OCI-LY7 (cell line): Measurements from ENCODE around the gene TMIE. TPM values are rescaled to one million over a fixed set of nuclear protein-coding genes. Genes with fewer than 3 reads are reported as not detected.
"Not testable (repeated sequence)": the region's sequence is repeated elsewhere in the genome, so short reads cannot be mapped to it uniquely, and the experiment has no call there.

Experiments
- BruUV-seq: library from RNA; stranded (reverse); fragments of 400-500 nt; replicated peaks from 2 replicates; lab custom pipeline; 2021; lab: Mats Ljungman, UMichigan
- CTCF ChIA-PET: fragments of 300-600 bp; sonication (Branson Sonifier 250); formaldehyde crosslinking; loops from one replicate; lab custom pipeline; 2022; ENCODE audit warnings: antibody characterized with exemption; ENCODE audit not compliant: unreplicated experiment; lab: Charles Lee
- POLR2A ChIA-PET: fragments of 300-600 bp; sonication (Branson Sonifier 250); formaldehyde crosslinking; loops from one replicate; lab custom pipeline; 2022; ENCODE audit warnings: antibody characterized with exemption; lab: Charles Lee
- DNase-seq: peaks from one replicate; pipeline ENCODE4 v3.0.0-alpha.2; 2015; ENCODE audit warnings: low spot score
- H2AFZ ChIP-seq: fragments of 200-600 bp; sonication (generic), shearing (Covaris generic); 2 replicates; pipeline ENCODE4 v1.6.1; 2014; ENCODE audit warnings: mild to moderate bottlenecking, antibody characterized with exemption, low read length, moderate library complexity
- H3K27ac ChIP-seq: fragments of 200-600 bp; sonication (generic); 2 replicates; pipeline ENCODE4 v1.5.1; 2014; ENCODE audit warnings: mixed run types, low read depth, mild to moderate bottlenecking, moderate library complexity, low read length, inconsistent platforms; ENCODE audit not compliant: poor library complexity, severe bottlenecking
- H3K36me3 ChIP-seq: fragments of 200-600 bp; sonication (generic); 2 replicates; pipeline ENCODE4 v1.6.1; 2014; ENCODE audit warnings: mild to moderate bottlenecking, antibody characterized with exemption, low read length, moderate library complexity, mixed read lengths; ENCODE audit not compliant: insufficient read depth
- H3K4me1 ChIP-seq: fragments of 200-600 bp; sonication (generic); 2 replicates; pipeline ENCODE4 v1.5.1; 2014; ENCODE audit warnings: mild to moderate bottlenecking, low read length; ENCODE audit not compliant: insufficient read depth, poor library complexity, severe bottlenecking
- H3K4me2 ChIP-seq: fragments of 200-600 bp; sonication (generic); 2 replicates; pipeline ENCODE4 v1.6.1; 2014; ENCODE audit warnings: mild to moderate bottlenecking, low read length
- H3K4me3 ChIP-seq: fragments of 200-600 bp; sonication (generic); 2 replicates; pipeline ENCODE4 v1.5.1; 2014; ENCODE audit warnings: mild to moderate bottlenecking, low read depth, low read length; ENCODE audit not compliant: poor library complexity, severe bottlenecking
- H3K79me2 ChIP-seq: fragments of 200-600 bp; sonication (generic); 2 replicates; pipeline ENCODE4 v1.6.1; 2016; ENCODE audit warnings: low read depth, mild to moderate bottlenecking, low read length, moderate library complexity, mixed read lengths; ENCODE audit not compliant: insufficient read depth
- H3K9me2 ChIP-seq: fragments of 200-600 bp; sonication (generic); 2 replicates; pipeline ENCODE4 v1.6.1; 2016; ENCODE audit warnings: mild to moderate bottlenecking, low read length, mixed read lengths; ENCODE audit not compliant: insufficient read depth
- H3K9me3 ChIP-seq: fragments of 200-600 bp; sonication (generic); 2 replicates; pipeline ENCODE4 v1.6.1; 2014; ENCODE audit warnings: mild to moderate bottlenecking, mixed run types, low read length, mixed read lengths
- H4K20me1 ChIP-seq: fragments of 200-600 bp; sonication (generic); 2 replicates; pipeline ENCODE4 v1.6.1; 2014; ENCODE audit warnings: mild to moderate bottlenecking, antibody characterized with exemption, low read length, moderate library complexity, mixed read lengths; ENCODE audit not compliant: insufficient read depth
- CTCF ChIP-seq: fragments of 200-600 bp; sonication (generic); conservative IDR thresholded peaks from 2 replicates; pipeline ENCODE4 v1.5.1; 2014; ENCODE audit warnings: mild to moderate bottlenecking, antibody characterized with exemption, low read length, moderate library complexity, mixed read lengths
- EZH2phosphoT487 ChIP-seq: fragments of 200-600 bp; sonication (generic); IDR thresholded peaks from 2 replicates; pipeline ENCODE4 v1.6.1; 2018; ENCODE audit warnings: low read depth, borderline replicate concordance, mild to moderate bottlenecking, mixed run types, antibody characterized with exemption, low read length, moderate library complexity, mixed read lengths
- intact Hi-C: fragments of 100-400 bp; cut with micrococcal nuclease; formaldehyde crosslinking; loops from one replicate; pipeline ENCODE4 v1.10.0; 2022; ENCODE audit not compliant: unreplicated experiment
- total RNA-seq, 2 experiments: library from RNA; depleted of rRNA in 1 of 2; stranded (reverse); fragments of >200 nt in 1 of 2; shearing (Covaris generic) in 1 of 2; gene quantifications; 2 replicates each; pipeline ENCODE4 v1.2.3, GENCODE V29; 2014 to 2022

TMIE gene
- total RNA-seq, 2 experiments from 2014 or later: not detected

- DNase-seq, H3K36me3 ChIP-seq, H4K20me1 ChIP-seq, CTCF ChIA-PET, H3K9me3 ChIP-seq, H3K4me3 ChIP-seq, POLR2A ChIA-PET, H3K79me2 ChIP-seq, H3K4me1 ChIP-seq, H2AFZ ChIP-seq, H3K9me2 ChIP-seq, H3K27ac ChIP-seq, H3K4me2 ChIP-seq, BruUV-seq: not testable (repeated sequence)
- intact Hi-C loops: loop anchor here (10.0 kb wide), 2 partner anchors 310 to 670 kb away; no protein-coding TSS in a partner anchor
Observed at GRCh38 chr3:46704346-46704745, 3.2 kb downstream of the TMIE start.

GRCh38 chr3:46705022-46705530 is 3.9 kb downstream of the TMIE start:
- Histone ChIP-seq H3K4me3 (no peak overlapping the region), H3K9me2 (no peaks in the 10 kb centered on the region), H4K20me1 (no peaks in the 10 kb centered on the region), H3K27ac (no peak overlapping the region), H3K4me1 (no peaks in the 10 kb centered on the region), H3K9me3 (no peaks in the 10 kb centered on the region), H3K79me2 (no peaks in the 10 kb centered on the region), H3K36me3 (no peaks in the 10 kb centered on the region), H2AFZ (no peak overlapping the region), H3K4me2 (no peak overlapping the region)
- intact Hi-C loops: loop anchor here (1.0 to 10.0 kb wide), 3 partner anchors 190 to 670 kb away; no protein-coding TSS in a partner anchor
- CTCF ChIA-PET: no interaction called here
- BruUV-seq: no TSS peak
- POLR2A ChIA-PET: no interaction called here
- peak; percentile 65 for DNase-seq
- peak; percentile 92 for TF ChIP-seq CTCF
- no peak for TF ChIP-seq EZH2phosphoT487

- H3K79me2 ChIP-seq: no peaks in the 10 kb centered on the region
- TF ChIP-seq EZH2phosphoT487 (no peak), CTCF (no peak)
- ChIA-PET POLR2A (no interaction called here), CTCF (no interaction called here)
- no peak overlapping the region for H2AFZ ChIP-seq
- no peak overlapping the region for H3K27ac ChIP-seq
- BruUV-seq: no TSS peak
- no peaks in the 10 kb centered on the region for H4K20me1 ChIP-seq
- H3K36me3 ChIP-seq: no peaks in the 10 kb centered on the region
- intact Hi-C loops: loop anchor here (1.0 to 10.0 kb wide), 3 partner anchors 189 to 669 kb away; no protein-coding TSS in a partner anchor
- H3K9me3 ChIP-seq: no peaks in the 10 kb centered on the region
- no peaks in the 10 kb centered on the region for H3K9me2 ChIP-seq
- no peaks in the 10 kb centered on the region for H3K4me1 ChIP-seq
- DNase-seq: no peak
- H3K4me2 ChIP-seq: no peak overlapping the region
- H3K4me3 ChIP-seq: no peak overlapping the region
Observed at GRCh38 chr3:46705751-46706552, 4.8 kb downstream of the TMIE start.
